GM12874 (cell line): ENCODE results near the gene FZD10.

Source experiments
- TF ChIP-seq, protein P1 (sequence below): IDR thresholded peaks from 2 replicates; pipeline ENCODE4 v1.5.1; 2011; ENCODE audit warnings: low read depth, mild to moderate bottlenecking, control low read depth, low read length, moderate library complexity; ENCODE audit not compliant: insufficient read depth

FZD10 gene

GRCh38 chr12:130162267-130162666 is at the start of gene FZD10:
Gene FZD10, plus strand, starts transcription at chr12:130162464. Its CDS starts 479 bp downstream, at chr12:130162943.
- TF ChIP-seq, protein P1, sequence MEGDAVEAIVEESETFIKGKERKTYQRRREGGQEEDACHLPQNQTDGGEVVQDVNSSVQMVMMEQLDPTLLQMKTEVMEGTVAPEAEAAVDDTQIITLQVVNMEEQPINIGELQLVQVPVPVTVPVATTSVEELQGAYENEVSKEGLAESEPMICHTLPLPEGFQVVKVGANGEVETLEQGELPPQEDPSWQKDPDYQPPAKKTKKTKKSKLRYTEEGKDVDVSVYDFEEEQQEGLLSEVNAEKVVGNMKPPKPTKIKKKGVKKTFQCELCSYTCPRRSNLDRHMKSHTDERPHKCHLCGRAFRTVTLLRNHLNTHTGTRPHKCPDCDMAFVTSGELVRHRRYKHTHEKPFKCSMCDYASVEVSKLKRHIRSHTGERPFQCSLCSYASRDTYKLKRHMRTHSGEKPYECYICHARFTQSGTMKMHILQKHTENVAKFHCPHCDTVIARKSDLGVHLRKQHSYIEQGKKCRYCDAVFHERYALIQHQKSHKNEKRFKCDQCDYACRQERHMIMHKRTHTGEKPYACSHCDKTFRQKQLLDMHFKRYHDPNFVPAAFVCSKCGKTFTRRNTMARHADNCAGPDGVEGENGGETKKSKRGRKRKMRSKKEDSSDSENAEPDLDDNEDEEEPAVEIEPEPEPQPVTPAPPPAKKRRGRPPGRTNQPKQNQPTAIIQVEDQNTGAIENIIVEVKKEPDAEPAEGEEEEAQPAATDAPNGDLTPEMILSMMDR, result no peak

DNA sequence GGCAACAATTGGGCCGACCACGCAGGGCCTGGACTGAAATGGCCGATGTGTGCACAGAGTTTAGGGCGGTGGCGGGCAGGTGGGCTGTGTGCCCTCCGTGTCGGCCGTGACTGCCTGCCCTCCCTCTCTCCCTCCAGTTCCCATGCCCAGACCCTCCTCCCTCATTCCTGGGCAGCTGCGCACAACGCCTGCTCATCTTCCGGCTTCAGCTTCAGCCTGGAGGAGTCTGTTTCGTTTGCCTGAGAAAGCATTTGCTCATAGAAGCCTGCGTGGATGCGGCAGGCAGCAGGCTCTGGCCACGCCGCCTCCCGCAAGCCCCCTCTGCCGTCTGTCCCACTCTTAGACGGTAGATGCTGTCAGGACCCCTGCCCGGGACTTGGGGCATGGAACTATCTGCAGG is 47.3 kb upstream of the FZD10 start:
- TF ChIP-seq, protein P1, result no peak

DNA sequence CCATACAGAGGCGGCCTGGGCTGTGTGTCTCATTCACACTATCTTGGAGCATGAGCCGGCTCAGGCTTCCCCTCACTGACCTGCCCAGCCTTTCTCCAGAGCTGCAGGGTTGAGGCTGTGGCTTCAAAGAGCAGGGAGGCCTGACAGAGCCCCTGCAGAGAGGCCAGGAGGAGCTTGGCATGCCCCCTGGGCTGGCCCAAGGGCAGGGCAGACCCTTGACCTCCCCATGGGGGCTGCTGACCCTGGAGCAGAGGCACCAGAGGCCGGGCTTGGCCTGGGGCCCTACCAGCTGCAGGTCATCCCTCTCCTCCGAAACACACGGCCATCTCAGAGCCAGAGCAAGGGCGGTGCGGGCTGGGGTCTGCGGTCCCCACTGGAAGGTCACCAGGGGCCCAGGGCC is 46.6 kb upstream of the FZD10 start:
- TF ChIP-seq, protein P1, result no peak

- TF ChIP-seq, protein P1, result no peak
These were observed 45.5 kb upstream of the FZD10 start for GRCh38 chr12:130116791-130117190.

DNA sequence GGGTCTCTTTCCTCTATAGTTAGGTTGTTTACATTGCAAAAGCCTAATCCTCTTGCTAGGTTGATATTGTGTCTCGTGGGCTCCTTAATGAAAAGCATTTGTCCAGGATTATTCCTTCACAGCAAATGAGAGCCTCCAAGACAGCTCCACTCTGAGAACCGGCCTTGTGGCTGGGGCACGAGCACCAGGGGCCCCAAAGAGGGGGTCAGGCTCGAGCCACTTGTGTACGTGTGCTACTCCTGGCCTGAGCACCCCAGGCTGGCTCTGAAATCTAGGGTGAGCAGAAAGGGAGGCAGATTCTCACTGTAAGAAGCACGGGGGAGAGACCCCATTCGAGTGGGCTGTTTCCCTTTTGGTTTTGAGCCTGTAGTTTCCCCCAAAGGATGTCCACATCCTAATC is 45.0 kb upstream of the FZD10 start:
- TF ChIP-seq, protein P1, result no peak

GRCh38 chr12:130117701-130118100 is 44.6 kb upstream of the FZD10 start:
- TF ChIP-seq, protein P1, result no peak

- TF ChIP-seq, protein P1, result no peak
These were observed 44.1 kb upstream of the FZD10 start for GRCh38 chr12:130118181-130118580.
